HFFc6 (cell line): ENCODE data around the gene RSAD2. TPM values are rescaled to one million over a fixed set of nuclear protein-coding genes. Genes with fewer than 3 reads are reported as not detected.
"Not testable (repeated sequence)": the region's sequence is repeated elsewhere in the genome, so short reads cannot be mapped to it uniquely, and the experiment has no call there.

Experiments
- DNase-seq: peaks from one replicate; pipeline ENCODE4 v3.0.0-alpha.2; 2018
- H3K27ac Mint-ChIP-seq: 2 replicates; pipeline ENCODE4 v1.8.0; 2020; ENCODE audit warnings: mild to moderate bottlenecking, mixed read lengths
- H3K27me3 Mint-ChIP-seq: 2 replicates; pipeline ENCODE4 v1.8.0; 2021; ENCODE audit warnings: mild to moderate bottlenecking, moderate library complexity, mixed read lengths; ENCODE audit not compliant: insufficient read depth
- H3K36me3 Mint-ChIP-seq: 2 replicates; pipeline ENCODE4 v1.8.0; 2021; ENCODE audit warnings: low read depth, mixed read lengths
- H3K4me1 Mint-ChIP-seq: 2 replicates; pipeline ENCODE4 v1.8.0; 2020; ENCODE audit warnings: low read depth, mixed read lengths
- H3K4me3 Mint-ChIP-seq: 2 replicates; pipeline ENCODE4 v1.8.0; 2020; ENCODE audit warnings: mild to moderate bottlenecking, moderate library complexity, mixed read lengths
- H3K9me3 Mint-ChIP-seq: 2 replicates; pipeline ENCODE4 v1.8.0; 2020; ENCODE audit warnings: mild to moderate bottlenecking, mixed read lengths
- total RNA-seq, 6 experiments: library from RNA; stranded (reverse); fragmentation: NEBNext Ultra II Directional; extraction: Animal tissue kit (Norgen Biotek cat#: 25700); gene quantifications; 2 replicates in 1 of 6; 3 replicates in 5 of 6; pipeline ENCODE4 v1.2.3, GENCODE V29; 2021
- TF ChIP-seq, protein P1 (sequence below): fragments of 200-600 bp; sonication (generic); IDR thresholded peaks from 2 replicates; pipeline ENCODE4 v1.5.0; 2021; ENCODE audit warnings: antibody characterized with exemption, mild to moderate bottlenecking

The RSAD2 gene
- total RNA-seq, 6 experiments from 2014 or later = not detected

DNA sequence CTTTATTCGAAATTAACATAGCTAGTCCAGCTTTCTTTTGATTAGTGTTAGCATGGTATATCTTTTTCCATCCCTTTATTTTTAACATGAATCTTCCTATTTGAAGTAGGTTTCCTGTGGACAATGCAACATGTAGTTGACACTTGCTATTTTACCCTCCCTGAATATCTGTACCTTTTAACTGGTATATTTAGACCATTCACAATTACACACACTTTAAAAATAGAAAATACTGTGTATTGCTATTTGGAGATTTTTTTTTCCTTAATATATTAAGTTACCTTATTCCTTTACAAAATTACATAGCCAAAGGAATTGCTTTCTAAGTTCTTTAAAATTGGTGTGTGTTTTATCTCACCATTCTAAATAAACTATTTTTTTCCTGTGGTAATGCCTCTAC, 54.6 kb downstream of the RSAD2 start:
- no peaks in the 10 kb centered on the region for H3K36me3 Mint-ChIP-seq
- peaks cover 52% of the 10 kb centered on the region for H3K9me3 Mint-ChIP-seq
- H3K4me1 Mint-ChIP-seq = no peaks in the 10 kb centered on the region
- H3K4me3 Mint-ChIP-seq = no peak overlapping the region
- TF ChIP-seq, protein P1, sequence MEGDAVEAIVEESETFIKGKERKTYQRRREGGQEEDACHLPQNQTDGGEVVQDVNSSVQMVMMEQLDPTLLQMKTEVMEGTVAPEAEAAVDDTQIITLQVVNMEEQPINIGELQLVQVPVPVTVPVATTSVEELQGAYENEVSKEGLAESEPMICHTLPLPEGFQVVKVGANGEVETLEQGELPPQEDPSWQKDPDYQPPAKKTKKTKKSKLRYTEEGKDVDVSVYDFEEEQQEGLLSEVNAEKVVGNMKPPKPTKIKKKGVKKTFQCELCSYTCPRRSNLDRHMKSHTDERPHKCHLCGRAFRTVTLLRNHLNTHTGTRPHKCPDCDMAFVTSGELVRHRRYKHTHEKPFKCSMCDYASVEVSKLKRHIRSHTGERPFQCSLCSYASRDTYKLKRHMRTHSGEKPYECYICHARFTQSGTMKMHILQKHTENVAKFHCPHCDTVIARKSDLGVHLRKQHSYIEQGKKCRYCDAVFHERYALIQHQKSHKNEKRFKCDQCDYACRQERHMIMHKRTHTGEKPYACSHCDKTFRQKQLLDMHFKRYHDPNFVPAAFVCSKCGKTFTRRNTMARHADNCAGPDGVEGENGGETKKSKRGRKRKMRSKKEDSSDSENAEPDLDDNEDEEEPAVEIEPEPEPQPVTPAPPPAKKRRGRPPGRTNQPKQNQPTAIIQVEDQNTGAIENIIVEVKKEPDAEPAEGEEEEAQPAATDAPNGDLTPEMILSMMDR = no peak
- no peak overlapping the region for H3K27ac Mint-ChIP-seq
- no peak for DNase-seq
- H3K27me3 Mint-ChIP-seq = no peaks in the 10 kb centered on the region; the same call in 1 of the 2 replicates

DNA sequence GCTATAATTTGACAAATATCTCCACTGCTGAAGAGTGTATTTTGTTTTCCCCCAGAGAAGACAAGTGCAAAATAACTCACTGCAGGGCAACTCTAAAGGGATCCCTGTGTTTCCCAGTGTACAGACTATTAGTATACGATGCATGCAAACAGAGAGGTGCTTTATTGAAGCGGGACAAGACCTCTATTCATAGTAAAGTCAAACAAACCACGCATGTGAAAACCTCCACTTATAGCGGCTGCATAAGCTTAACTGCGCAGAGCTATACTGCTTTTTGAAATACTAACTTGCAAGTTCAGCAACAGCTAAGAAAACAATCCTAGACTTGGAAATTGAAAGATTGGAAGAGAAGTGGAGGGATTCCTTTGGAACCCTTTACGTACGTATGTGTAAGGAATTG, 55.3 kb downstream of the RSAD2 start:
- no peaks in the 10 kb centered on the region for H3K36me3 Mint-ChIP-seq
- H3K4me3 Mint-ChIP-seq = no peak overlapping the region
- no peaks in the 10 kb centered on the region for H3K4me1 Mint-ChIP-seq
- TF ChIP-seq, protein P1 = no peak
- no peaks in the 10 kb centered on the region; the same call in 1 of the 2 replicates for H3K27me3 Mint-ChIP-seq
- no peak overlapping the region for H3K27ac Mint-ChIP-seq
- peaks cover 52% of the 10 kb centered on the region for H3K9me3 Mint-ChIP-seq
- no peak for DNase-seq

DNA sequence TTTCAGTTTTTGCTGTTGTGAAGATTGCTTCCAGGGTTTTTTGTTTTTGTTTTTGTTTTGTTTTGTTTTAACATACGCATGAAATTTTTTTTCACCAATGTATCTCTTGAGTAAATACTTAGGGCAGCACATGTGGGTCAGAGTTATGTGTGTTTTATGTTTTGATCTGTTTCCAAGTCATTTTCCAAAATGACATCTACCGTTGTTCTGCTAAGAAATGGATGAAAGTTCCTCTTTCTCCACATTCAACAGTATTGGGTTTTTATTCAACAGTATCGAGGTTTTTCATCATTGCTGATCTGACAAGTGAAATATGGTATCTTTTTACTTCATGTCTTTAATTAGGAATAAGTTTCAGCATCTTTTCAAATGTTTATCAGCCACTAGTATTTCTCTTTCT, 56.3 kb downstream of the RSAD2 start:
- Mint-ChIP-seq H3K4me3 (no peak overlapping the region), H3K27me3 (no peaks in the 10 kb centered on the region; the same call in 1 of the 2 replicates), H3K36me3 (no peaks in the 10 kb centered on the region), H3K27ac (no peak overlapping the region), H3K4me1 (no peaks in the 10 kb centered on the region), H3K9me3 (peaks cover 42% of the 10 kb centered on the region)
- TF ChIP-seq, protein P1 = no peak
- DNase-seq = no peak

DNA sequence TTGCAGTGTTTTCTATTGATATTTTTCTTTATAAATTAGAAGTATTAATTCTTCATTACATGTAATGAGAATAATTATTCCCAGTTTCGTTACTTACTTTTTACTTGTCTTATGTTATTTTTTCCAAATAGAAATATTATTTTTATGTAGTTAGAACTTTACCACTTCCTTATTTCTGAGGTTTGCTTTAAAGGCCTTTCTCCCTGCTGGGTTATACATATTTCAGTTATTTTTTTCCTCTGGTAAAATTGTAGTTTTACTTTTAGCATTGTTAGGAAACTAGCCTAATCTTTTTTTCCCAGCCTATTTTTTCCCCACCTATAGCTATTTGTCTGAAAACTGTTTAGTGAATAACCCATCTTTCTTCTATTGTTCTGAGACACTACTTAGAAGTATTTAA, 56.8 kb downstream of the RSAD2 start:
- TF ChIP-seq, protein P1 = no peak
- no peak for DNase-seq
- H3K27ac Mint-ChIP-seq = no peak overlapping the region
- no peaks in the 10 kb centered on the region for H3K36me3 Mint-ChIP-seq
- H3K4me3 Mint-ChIP-seq = no peak overlapping the region
- peaks cover 37% of the 10 kb centered on the region for H3K9me3 Mint-ChIP-seq
- no peaks in the 10 kb centered on the region for H3K4me1 Mint-ChIP-seq
- H3K27me3 Mint-ChIP-seq = no peaks in the 10 kb centered on the region; the same call in 1 of the 2 replicates

DNA sequence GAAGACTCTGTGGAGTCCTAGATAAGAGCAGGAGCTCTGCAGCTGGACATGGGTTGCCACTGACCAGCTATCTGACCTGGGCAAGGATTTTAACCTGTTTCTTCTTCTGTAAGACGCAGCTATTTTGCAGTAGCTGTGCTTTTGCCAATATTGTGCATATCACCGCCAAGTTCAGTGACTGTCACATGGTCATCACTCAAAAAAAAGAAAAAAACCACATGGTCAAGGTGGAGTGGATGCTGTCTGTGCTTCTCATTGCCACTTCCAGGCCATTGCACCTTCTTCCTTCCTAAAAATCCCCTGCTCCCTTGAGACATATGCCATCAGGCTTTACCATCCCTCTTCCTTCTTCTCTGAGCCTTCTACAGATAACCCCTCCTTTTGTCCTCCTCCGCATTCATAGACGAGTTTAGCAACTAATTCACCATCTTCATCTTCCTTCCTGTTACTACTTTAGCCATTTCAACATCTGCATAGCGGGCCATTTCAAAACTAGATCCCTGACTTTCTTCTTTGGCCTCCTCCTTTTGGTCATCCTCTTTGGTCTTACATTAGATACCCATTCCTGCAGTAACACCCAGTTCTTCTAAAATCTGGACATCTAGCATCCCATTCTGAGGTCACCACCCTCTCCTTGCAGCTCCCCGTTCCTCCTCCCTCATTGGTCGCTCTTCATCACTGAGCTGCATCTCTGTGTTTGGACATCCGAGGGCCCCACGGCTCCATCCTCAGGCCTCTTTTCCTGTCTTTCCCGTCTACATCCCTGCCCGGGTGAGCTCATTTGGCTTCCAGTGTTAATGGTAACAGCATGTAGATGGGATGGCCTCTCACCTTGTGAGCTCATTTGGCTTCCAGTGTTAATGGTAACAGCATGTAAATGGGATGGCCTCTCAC, 57.4 kb downstream of the RSAD2 start:
- Mint-ChIP-seq H3K27ac (no peak overlapping the region), H3K4me3 (no peak overlapping the region), H3K9me3 (peaks cover 32% of the 10 kb centered on the region), H3K27me3 (no peaks in the 10 kb centered on the region; the same call in 1 of the 2 replicates), H3K4me1 (no peaks in the 10 kb centered on the region), H3K36me3 (no peaks in the 10 kb centered on the region)
- TF ChIP-seq, protein P1 = no peak
- no peak for DNase-seq

DNA sequence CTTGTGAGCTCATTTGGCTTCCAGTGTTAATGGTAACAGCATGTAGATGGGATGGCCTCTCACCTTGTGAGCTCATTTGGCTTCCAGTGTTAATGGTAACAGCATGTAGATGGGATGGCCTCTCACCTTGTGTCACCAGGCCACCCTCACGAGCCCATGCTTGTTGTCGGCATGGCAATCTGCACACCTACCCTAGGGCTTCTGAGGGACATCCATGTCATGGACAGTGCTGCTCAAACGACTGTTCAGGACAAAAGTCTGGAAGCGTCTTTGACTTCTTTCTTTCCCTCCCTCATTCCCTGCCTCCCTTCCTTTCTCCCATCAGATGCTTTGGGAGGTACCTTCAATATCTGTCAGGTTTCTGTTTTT, 58.1 kb downstream of the RSAD2 start:
- not testable (repeated sequence) for H3K4me3 Mint-ChIP-seq, H3K27ac Mint-ChIP-seq, H3K4me1 Mint-ChIP-seq, H3K36me3 Mint-ChIP-seq, H3K27me3 Mint-ChIP-seq, DNase-seq
- peaks cover 32% of the 10 kb centered on the region for H3K9me3 Mint-ChIP-seq
